ENCODE data around the gene ATOH7. TPM values are rescaled to one million over a fixed set of nuclear protein-coding genes. Genes with fewer than 3 reads are reported as not detected.
A peak's percentile ranks its signal among the peaks of the same experiment; 100 is the strongest.

ATOH7 gene
- total RNA-seq, 2 experiments from 2014 or later = 0.21 to 0.57 TPM

GRCh38 chr10:68233046-68233445 is 1.1 kb upstream of the ATOH7 start:
- Histone ChIP-seq H3K9me2 (ENCODE audit: insufficient read depth, low read length) (no peaks in the 10 kb centered on the region), H3K4me1 (ENCODE audit: insufficient read depth, low read length, poor library complexity, severe bottlenecking) (peaks cover 14% of the 10 kb centered on the region), H3K4me3 (ENCODE audit: low read depth, low read length, poor library complexity, severe bottlenecking) (no peak overlapping the region), H3K9me3 (ENCODE audit: low read length) (no peaks in the 10 kb centered on the region), H3K36me3 (ENCODE audit: insufficient read depth, low read length) (no peaks in the 10 kb centered on the region), H3K4me2 (ENCODE audit: low read length) (no peak overlapping the region), H2AFZ (ENCODE audit: low read length) (no peak overlapping the region), H3K79me2 (ENCODE audit: insufficient read depth, low read depth, low read length) (no peaks in the 10 kb centered on the region), H3K27ac (ENCODE audit: low read depth, low read length, poor library complexity, severe bottlenecking) (no peak overlapping the region), H4K20me1 (ENCODE audit: insufficient read depth, low read length) (no peaks in the 10 kb centered on the region)
- intact Hi-C loops (cut with micrococcal nuclease; ENCODE audit: unreplicated experiment) = loop anchor here (5.0 kb wide), 1 partner anchor 69 kb away; no protein-coding TSS in a partner anchor
- TF ChIP-seq CTCF (conservative IDR thresholded peaks at IDR 0.05; ENCODE audit: low read length) = no peak
- no peak for TF ChIP-seq EZH2phosphoT487 (IDR thresholded peaks at IDR 0.05; ENCODE audit: borderline replicate concordance, low read depth, low read length)
- POLR2A ChIA-PET = no interaction called here
- DNase-seq (ENCODE audit: low spot score) = no peak
- no TSS peak for BruUV-seq (replicated peaks)
- CTCF ChIA-PET (ENCODE audit: unreplicated experiment) = no interaction called here

DNA sequence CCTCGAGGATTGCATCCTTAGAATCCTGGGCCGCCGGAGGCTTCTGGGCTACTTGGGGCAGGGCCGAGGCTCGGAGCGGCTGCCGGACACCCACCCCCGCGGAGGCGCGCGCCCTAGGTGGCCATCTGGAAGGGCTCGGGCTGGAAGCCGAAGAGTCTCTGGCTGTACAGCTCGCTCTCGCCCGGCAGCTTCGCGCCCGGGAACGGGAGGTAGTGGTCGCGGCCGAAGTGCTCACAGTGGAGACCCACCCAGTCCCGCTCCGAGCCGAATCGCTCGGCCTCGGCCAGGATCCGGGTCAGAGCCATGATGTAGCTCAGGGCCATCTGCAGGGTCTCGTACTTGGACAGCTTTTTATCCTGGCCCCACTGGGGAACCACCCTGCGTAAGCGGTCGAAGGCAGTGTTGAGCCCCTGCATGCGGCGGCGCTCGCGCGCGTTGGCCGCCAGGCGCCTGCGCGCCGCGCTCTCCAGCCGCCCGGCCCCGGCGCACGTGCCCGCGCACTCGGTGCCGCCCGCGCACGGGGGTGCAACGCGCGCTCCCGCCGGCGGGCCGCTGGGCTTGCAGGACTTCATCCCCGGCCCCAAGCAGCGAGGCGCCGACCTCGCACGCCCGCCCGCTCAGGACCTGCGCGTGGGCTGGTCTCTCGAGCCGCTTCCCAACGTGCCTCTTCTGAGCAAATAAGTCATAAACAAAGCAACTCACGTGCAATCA is 652 bp downstream of the ATOH7 start:
- no peak for TF ChIP-seq CTCF (conservative IDR thresholded peaks at IDR 0.05; ENCODE audit: low read length)
- no peak for TF ChIP-seq EZH2phosphoT487 (IDR thresholded peaks at IDR 0.05; ENCODE audit: borderline replicate concordance, low read depth, low read length)
- intact Hi-C loops (cut with micrococcal nuclease; ENCODE audit: unreplicated experiment) = loop anchor here (5.0 kb wide), 1 partner anchor 71 kb away; no protein-coding TSS in a partner anchor
- H2AFZ ChIP-seq (ENCODE audit: low read length) = peak overlapping the region; percentile 92

GRCh38 chr10:68230268-68230667 is 1.6 kb downstream of the ATOH7 start:
- no peak for DNase-seq (ENCODE audit: low spot score)
- peak overlapping the region; percentile 86; the same call in 1 of the 2 replicates for H3K4me2 ChIP-seq (ENCODE audit: low read length)

More for the DNA sequence above, 652 bp downstream of the ATOH7 start:
- BruUV-seq (replicated peaks) = TSS peak; percentile 54
- peak overlapping the region; percentile 67 for H3K4me3 ChIP-seq (ENCODE audit: low read depth, low read length, poor library complexity, severe bottlenecking)
- DNase-seq (ENCODE audit: low spot score) = peak; percentile 78
- ChIA-PET CTCF (ENCODE audit: unreplicated experiment) (interaction anchor here (1.2 kb wide), 1 partner anchor 58 kb away, joined by 3 read pairs; no protein-coding TSS in a partner anchor), POLR2A (interaction anchor here (0.5 to 1.7 kb wide), 13 partner anchors 14 to 584 kb away, joined by 3 to 10 read pairs (median 3); partner anchors contain the start of gene PBLD)
- no peak overlapping the region for H3K27ac ChIP-seq (ENCODE audit: low read depth, low read length, poor library complexity, severe bottlenecking)
- H3K79me2 ChIP-seq (ENCODE audit: insufficient read depth, low read depth, low read length) = no peaks in the 10 kb centered on the region
- peak overlapping the region; percentile 86 for H3K4me2 ChIP-seq (ENCODE audit: low read length)
- H3K4me1 ChIP-seq (ENCODE audit: insufficient read depth, low read length, poor library complexity, severe bottlenecking) = peaks cover 14% of the 10 kb centered on the region
- H3K9me3 ChIP-seq (ENCODE audit: low read length) = no peaks in the 10 kb centered on the region
- no peaks in the 10 kb centered on the region for H3K9me2 ChIP-seq (ENCODE audit: insufficient read depth, low read length)
- H3K36me3 ChIP-seq (ENCODE audit: insufficient read depth, low read length) = no peaks in the 10 kb centered on the region
- no peaks in the 10 kb centered on the region for H4K20me1 ChIP-seq (ENCODE audit: insufficient read depth, low read length)

More at GRCh38 chr10:68230268-68230667, 1.6 kb downstream of the ATOH7 start:
- H4K20me1 ChIP-seq (ENCODE audit: insufficient read depth, low read length) = no peaks in the 10 kb centered on the region
- ChIA-PET POLR2A (interaction anchor here (0.6 to 1.7 kb wide), 8 partner anchors 18 to 70 kb away, joined by 3 to 10 read pairs (median 5); no protein-coding TSS in a partner anchor), CTCF (ENCODE audit: unreplicated experiment) (interaction anchor here (1.2 kb wide), 1 partner anchor 59 kb away, joined by 3 read pairs; no protein-coding TSS in a partner anchor)
- H3K9me2 ChIP-seq (ENCODE audit: insufficient read depth, low read length) = no peaks in the 10 kb centered on the region
- H3K79me2 ChIP-seq (ENCODE audit: insufficient read depth, low read depth, low read length) = no peaks in the 10 kb centered on the region
- no TSS peak for BruUV-seq (replicated peaks)
- TF ChIP-seq CTCF (conservative IDR thresholded peaks at IDR 0.05; ENCODE audit: low read length) (no peak), EZH2phosphoT487 (IDR thresholded peaks at IDR 0.05; ENCODE audit: borderline replicate concordance, low read depth, low read length) (no peak)
- H3K36me3 ChIP-seq (ENCODE audit: insufficient read depth, low read length) = no peaks in the 10 kb centered on the region
- H3K4me3 ChIP-seq (ENCODE audit: low read depth, low read length, poor library complexity, severe bottlenecking) = no peak overlapping the region
- intact Hi-C loops (cut with micrococcal nuclease; ENCODE audit: unreplicated experiment) = loop anchor here (5.0 kb wide), 1 partner anchor 72 kb away; no protein-coding TSS in a partner anchor
- no peak overlapping the region; the same call in 1 of the 2 replicates for H2AFZ ChIP-seq (ENCODE audit: low read length)
- peaks cover 14% of the 10 kb centered on the region for H3K4me1 ChIP-seq (ENCODE audit: insufficient read depth, low read length, poor library complexity, severe bottlenecking)
- no peaks in the 10 kb centered on the region for H3K9me3 ChIP-seq (ENCODE audit: low read length)
- no peak overlapping the region for H3K27ac ChIP-seq (ENCODE audit: low read depth, low read length, poor library complexity, severe bottlenecking)
